HepG2 (cell line): ENCODE measurements around the gene PTPRO. TPM values are rescaled to one million over a fixed set of nuclear protein-coding genes. Genes with fewer than 3 reads are reported as not detected.

Experiments used
- ATAC-seq: fragments of 200-7000 bp; cut with Tn5 transposase; 3 replicates; pipeline ENCODE4 v1.9.1; 2020; ENCODE audit warnings: mild to moderate bottlenecking, moderate library complexity
- BruUV-seq: library from RNA; stranded (reverse); fragments of 400-500 nt; replicated peaks from 2 replicates; lab custom pipeline; 2021; lab: Mats Ljungman, UMichigan
- CTCF ChIA-PET: fragments of 300-600 bp; formaldehyde crosslinking; extraction: SDS; loops from one replicate; lab custom pipeline; 2021; ENCODE audit warnings: low total read pairs, inconsistent platforms, low intra/inter-chr PET ratio; lab: Yijun Ruan, JAX
- POLR2A ChIA-PET: fragments of 350-600 bp; sonication (Branson Sonifier 250); formaldehyde crosslinking; loops from one replicate; lab custom pipeline; 2020; ENCODE audit warnings: antibody characterized with exemption, inconsistent platforms; lab: Yijun Ruan, JAX
- DNase-seq: peaks from one replicate; pipeline ENCODE4 v3.0.0-alpha.2; 2015; ENCODE audit warnings: low spot score
- FAIRE-seq: peaks from 3 replicates; lab custom pipeline; 2011; peaks lifted over from hg19 to GRCh38; lab: Jason Lieb, UNC
- H2AFZ ChIP-seq: one replicate; pipeline ENCODE4 v1.6.1; 2011; ENCODE audit warnings: low read length, inconsistent platforms
- H3K27ac ChIP-seq: fragments of 300-600 bp; 3 replicates; pipeline ENCODE4 v1.8.0; 2011; ENCODE audit warnings: mixed run types, mild to moderate bottlenecking, mixed read lengths, low read length, inconsistent platforms; ENCODE audit not compliant: insufficient read depth; ENCODE audit errors: extremely low read length
- H3K27me3 ChIP-seq, 2 experiments: fragments of 200-600 bp in 1 of 2; 2 replicates in 1 of 2; 3 replicates in 1 of 2; pipeline versions ENCODE4 v1.6.0 to v1.8.0; 2011; ENCODE audit warnings: low read length in 2 of 2, mild to moderate bottlenecking in 2 of 2, moderate library complexity in 2 of 2, inconsistent platforms in 1 of 2; ENCODE audit not compliant: insufficient read depth in 2 of 2, control insufficient read depth in 1 of 2
- H3K36me3 ChIP-seq, 2 experiments: fragments of 200-600 bp in 1 of 2; replicated peaks in 1 of 2; 2 replicates in 1 of 2; 3 replicates in 1 of 2; pipeline versions ENCODE4 v1.5.1 to v1.8.0; 2011; ENCODE audit warnings: low read length in 2 of 2, inconsistent platforms in 1 of 2; ENCODE audit not compliant: insufficient read depth in 2 of 2, control insufficient read depth in 1 of 2
- H3K4me1 ChIP-seq: 2 replicates; pipeline ENCODE4 v1.5.1; 2012; ENCODE audit warnings: low read length, inconsistent platforms; ENCODE audit not compliant: insufficient read depth
- H3K4me2 ChIP-seq: 2 replicates; pipeline ENCODE4 v1.6.0; 2011; ENCODE audit warnings: low read depth, low read length, inconsistent platforms
- H3K4me3 ChIP-seq, 3 experiments: fragments of 200-600 bp in 1 of 3; sonication (generic), shearing (Covaris generic) in 1 of 3; replicated peaks in 1 of 3; 2 replicates each; pipeline ENCODE4 v1.5.1; 2011 to 2016; ENCODE audit warnings: low read length in 3 of 3, inconsistent platforms in 2 of 3, low read depth in 2 of 3, mild to moderate bottlenecking in 2 of 3, control low read depth in 1 of 3, mixed read lengths in 1 of 3; ENCODE audit not compliant: insufficient read depth in 1 of 3
- H3K79me2 ChIP-seq: one replicate; pipeline ENCODE4 v1.6.1; 2011; ENCODE audit warnings: low read length, inconsistent platforms; ENCODE audit not compliant: insufficient read depth
- H3K9ac ChIP-seq: 2 replicates; pipeline ENCODE4 v1.6.0; 2011; ENCODE audit warnings: mild to moderate bottlenecking, low read depth, low read length, inconsistent platforms; ENCODE audit not compliant: insufficient read depth
- H3K9me3 ChIP-seq: 2 replicates; pipeline ENCODE4 v1.5.1; 2012; ENCODE audit warnings: mild to moderate bottlenecking, low read length
- H4K20me1 ChIP-seq: 2 replicates; pipeline ENCODE4 v1.6.0; 2011; ENCODE audit warnings: inconsistent platforms, mild to moderate bottlenecking, low read length, moderate library complexity; ENCODE audit not compliant: insufficient read depth
- POLR2AphosphoS5 ChIP-seq: IDR thresholded peaks from 2 replicates; pipeline ENCODE4 v1.6.1; 2012; ENCODE audit warnings: low read depth, low read length
- RFXANK ChIP-seq: IDR thresholded peaks from 2 replicates; pipeline ENCODE4 v1.6.1; 2016
- SALL1 ChIP-seq: sonication (generic); formaldehyde crosslinking; IDR thresholded peaks from 2 replicates; pipeline ENCODE4 v1.8.0; 2022; ENCODE audit warnings: mild to moderate bottlenecking, missing genetic modification reagents
- ZSCAN21 ChIP-seq: sonication (generic); formaldehyde crosslinking; IDR thresholded peaks from 2 replicates; pipeline ENCODE4 v1.8.0; 2022; ENCODE audit warnings: mild to moderate bottlenecking, missing genetic modification reagents, moderate library complexity, borderline replicate concordance
- WGBS: methylation state at CpG from one replicate; pipeline ENCODE4 v1.1.6; 2017; ENCODE audit warnings: low lambda C conversion rate; 5-methylcytosine and 5-hydroxymethylcytosine counted together
- in situ Hi-C: cut with HindIII; loops from 2 replicates; pipeline ENCODE4 v1.10.0; 2017; ENCODE audit warnings: low pct_unique_long_range_greater_than_20kb; ENCODE audit not compliant: extremely low pct_ligation_motif_present
- intact Hi-C: fragments of 100-400 bp; cut with micrococcal nuclease; formaldehyde crosslinking; loops from one replicate; pipeline ENCODE4 v1.10.0; 2022; ENCODE audit not compliant: unreplicated experiment
- polyA plus RNA-seq, 8 experiments: library from polyadenylated mRNA; depleted of rRNA in 3 of 8; stranded (reverse) in 7 of 8; unstranded in 1 of 8; fragments of >200 nt; fragmentation: Illumina TruSeq in 4 of 8; extraction: Trizol in 4 of 8; gene quantifications; 2 replicates each; pipeline versions ENCODE4 v1.2.1 to v1.2.3, GENCODE V29; 2011 to 2016; ENCODE audit warnings: low read depth in 4 of 8, missing spikeins in 1 of 8, mixed read lengths in 1 of 8; ENCODE audit not compliant: insufficient read depth in 1 of 8
- total RNA-seq, 5 experiments: library from RNA; depleted of rRNA; stranded (reverse); fragments of >200 nt; fragmentation: Illumina TruSeq; extraction: Trizol; gene quantifications; 2 replicates each; pipeline ENCODE4 v1.2.3, GENCODE V29; 2016; ENCODE audit warnings: low read depth in 1 of 5
- TF ChIP-seq, protein P1 (sequence below): sonication (generic); formaldehyde crosslinking; IDR thresholded peaks from 2 replicates; pipeline ENCODE4 v1.5.0; 2020; ENCODE audit warnings: mild to moderate bottlenecking, missing genetic modification reagents

The PTPRO gene
- total and polyA plus RNA-seq, 2 of the 13 experiments (the other 11 are each of a cell fraction or from before 2014, with no cell fraction given) = 0.04 TPM; not detected in 1

DNA sequence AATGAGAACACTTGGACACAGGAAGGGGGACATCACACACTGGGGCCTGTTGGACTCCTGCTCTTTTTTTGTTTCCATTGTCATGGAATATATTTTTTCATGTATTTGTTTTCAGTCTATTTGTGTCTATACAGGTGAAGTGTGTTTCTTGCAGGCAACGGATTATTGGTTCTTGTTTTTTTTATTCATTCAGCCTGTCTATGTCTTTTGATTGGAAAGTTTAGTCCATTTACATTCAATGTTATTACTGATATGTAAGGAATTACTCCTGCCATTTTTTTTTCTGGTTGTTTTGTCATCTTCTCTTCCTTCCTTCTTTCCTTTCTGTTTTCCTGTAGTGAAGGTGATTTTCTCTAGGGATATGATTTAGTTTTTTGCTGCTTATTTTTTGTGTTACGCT, 18.0 kb upstream of the PTPRO start:
- H3K27me3 ChIP-seq = no peaks in the 10 kb centered on the region
- intact Hi-C loops (no loop called here), in situ Hi-C loops (no loop called here)
- H3K9me3 ChIP-seq = peaks cover 8% of the 10 kb centered on the region; the same call in 1 of the 2 replicates
- ChIA-PET POLR2A (no interaction called here), CTCF (no interaction called here)
- DNase-seq (no peak), FAIRE-seq (no peak), ATAC-seq (no peak)
- no peak overlapping the region for H3K4me2 ChIP-seq
- no peaks in the 10 kb centered on the region for H3K36me3 ChIP-seq
- no peak overlapping the region for H2AFZ ChIP-seq
- no peaks in the 10 kb centered on the region for H4K20me1 ChIP-seq
- no TSS peak for BruUV-seq
- H3K79me2 ChIP-seq = no peaks in the 10 kb centered on the region
- TF ChIP-seq, protein P1, sequence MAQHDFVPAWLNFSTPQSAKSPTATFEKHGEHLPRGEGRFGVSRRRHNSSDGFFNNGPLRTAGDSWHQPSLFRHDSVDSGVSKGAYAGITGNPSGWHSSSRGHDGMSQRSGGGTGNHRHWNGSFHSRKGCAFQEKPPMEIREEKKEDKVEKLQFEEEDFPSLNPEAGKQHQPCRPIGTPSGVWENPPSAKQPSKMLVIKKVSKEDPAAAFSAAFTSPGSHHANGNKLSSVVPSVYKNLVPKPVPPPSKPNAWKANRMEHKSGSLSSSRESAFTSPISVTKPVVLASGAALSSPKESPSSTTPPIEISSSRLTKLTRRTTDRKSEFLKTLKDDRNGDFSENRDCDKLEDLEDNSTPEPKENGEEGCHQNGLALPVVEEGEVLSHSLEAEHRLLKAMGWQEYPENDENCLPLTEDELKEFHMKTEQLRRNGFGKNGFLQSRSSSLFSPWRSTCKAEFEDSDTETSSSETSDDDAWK (CRISPR knock-in tag) = no peak
- TF ChIP-seq POLR2AphosphoS5 (no peak), RFXANK (CRISPR knock-in tag) (no peak), SALL1 (no peak)
- no peak overlapping the region for H3K4me3 ChIP-seq
- no peak overlapping the region for H3K27ac ChIP-seq
- 5% methylated on average over 2 of the region's 2 CpGs for WGBS
- no peak overlapping the region for H3K9ac ChIP-seq
- no peaks in the 10 kb centered on the region for H3K4me1 ChIP-seq

DNA sequence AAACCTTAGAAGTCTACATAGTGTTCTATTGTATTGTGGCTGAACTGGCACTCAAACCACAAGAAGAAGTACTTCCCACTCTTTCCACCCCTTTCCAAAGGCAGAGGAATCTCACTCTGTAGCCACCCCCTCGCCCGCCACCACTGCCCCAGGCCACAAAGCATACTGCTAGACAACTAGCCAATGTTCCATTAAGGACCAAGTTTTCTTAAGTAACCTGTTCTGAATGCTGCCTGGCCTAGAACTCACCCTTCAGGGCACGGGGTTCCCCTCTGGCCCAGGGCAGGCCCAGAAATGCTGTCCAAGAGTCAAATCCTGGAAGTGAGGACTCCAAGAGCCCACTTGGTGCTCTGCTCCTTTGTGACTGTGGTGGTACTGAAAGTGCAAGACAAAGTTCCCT, 15.7 kb upstream of the PTPRO start:
- Histone ChIP-seq H3K9ac (no peak overlapping the region), H3K27me3 (no peaks in the 10 kb centered on the region; a peak in 1 of 5 replicates), H3K4me2 (no peak overlapping the region), H2AFZ (no peak overlapping the region), H4K20me1 (no peaks in the 10 kb centered on the region), H3K4me3 (no peak overlapping the region), H3K36me3 (no peaks in the 10 kb centered on the region), H3K4me1 (no peaks in the 10 kb centered on the region), H3K27ac (no peak overlapping the region), H3K9me3 (no peaks in the 10 kb centered on the region), H3K79me2 (no peaks in the 10 kb centered on the region)
- 6% methylated on average over 3 of the region's 3 CpGs for WGBS
- ATAC-seq = no peak
- no peak for TF ChIP-seq ZSCAN21 (CRISPR knock-in tag)
- no TSS peak for BruUV-seq
- POLR2A ChIA-PET = no interaction called here
- no peak for FAIRE-seq
- CTCF ChIA-PET = no interaction called here
- intact Hi-C loops (no loop called here), in situ Hi-C loops (no loop called here)
- no peak for DNase-seq
